Activated CD8-positive, alpha-beta T cell treated with anti-CD3 and anti-CD28 coated beads, Interleukin-2, amount 10 ng/mL, durations not matched to agents 7 days and 5 days (primary cell): ENCODE measurements around the gene TGFBI. TPM values are rescaled to one million over a fixed set of nuclear protein-coding genes. Genes with fewer than 3 reads are reported as not detected.

ENCODE experiments used
- ATAC-seq: fragments of 150-1000 bp; cut with Tn5 transposase; one replicate; pipeline ENCODE4 v1.10.0; 2021; ENCODE audit warnings: moderate library complexity
- CTCF ChIA-PET: fragments of 350-600 bp; sonication (Branson Sonifier 250); formaldehyde crosslinking; loops from one replicate; lab custom pipeline; 2021; ENCODE audit warnings: antibody characterized with exemption; lab: Charles Lee
- POLR2A ChIA-PET: fragments of 350-600 bp; sonication (Branson Sonifier 250); formaldehyde crosslinking; loops from one replicate; lab custom pipeline; 2021; ENCODE audit warnings: antibody characterized with exemption; lab: Charles Lee
- DNase-seq: peaks from one replicate; pipeline ENCODE4 v3.0.0-alpha.2; 2020
- H3K27ac Mint-ChIP-seq: one replicate; pipeline ENCODE4 v1.8.0; 2021; ENCODE audit warnings: mild to moderate bottlenecking, mixed read lengths
- H3K27me3 Mint-ChIP-seq: one replicate; pipeline ENCODE4 v1.8.0; 2021; ENCODE audit warnings: low read depth, mixed read lengths
- H3K36me3 Mint-ChIP-seq: one replicate; pipeline ENCODE4 v1.8.0; 2021; ENCODE audit warnings: low read depth, mixed read lengths
- H3K4me1 Mint-ChIP-seq: one replicate; pipeline ENCODE4 v1.8.0; 2021; ENCODE audit warnings: low read depth, mixed read lengths
- H3K4me3 Mint-ChIP-seq: one replicate; pipeline ENCODE4 v1.8.0; 2021; ENCODE audit warnings: mild to moderate bottlenecking, mixed read lengths
- H3K9me3 Mint-ChIP-seq: one replicate; pipeline ENCODE4 v1.8.0; 2022; ENCODE audit warnings: mixed read lengths; ENCODE audit not compliant: insufficient read depth
- total RNA-seq, 2 experiments: library from RNA; stranded (reverse); gene quantifications; one replicate each; pipeline ENCODE4 v1.2.3, GENCODE V29; 2021

The TGFBI gene
- total RNA-seq, 2 experiments from 2014 or later: not detected

DNA sequence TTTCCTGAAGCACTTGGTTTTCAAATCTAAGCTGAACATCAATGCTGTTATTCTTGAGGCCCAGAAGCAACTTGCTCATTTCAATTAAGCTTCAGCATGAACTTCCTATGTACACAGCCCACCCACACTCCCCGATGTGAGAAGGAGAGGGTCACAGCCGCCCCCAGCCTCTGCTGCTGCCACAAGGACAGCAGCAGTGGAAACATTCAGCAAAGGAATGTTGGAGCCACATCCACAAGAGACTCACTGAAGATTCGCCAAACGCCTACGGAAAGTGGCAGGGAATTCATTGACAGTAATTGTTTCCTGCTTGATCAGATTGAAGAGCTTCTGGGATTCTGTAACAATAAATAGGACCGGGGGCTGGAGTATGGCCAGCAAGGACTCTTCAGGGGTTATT, 2.9 kb downstream of the TGFBI start:
- DNase-seq (no peak), ATAC-seq (no peak)
- ChIA-PET POLR2A (no interaction called here), CTCF (no interaction called here)
- Mint-ChIP-seq H3K9me3 (no peaks in the 10 kb centered on the region), H3K4me1 (peaks cover 12% of the 10 kb centered on the region), H3K36me3 (no peaks in the 10 kb centered on the region), H3K27me3 (peaks cover 24% of the 10 kb centered on the region), H3K27ac (no peak overlapping the region), H3K4me3 (no peak overlapping the region)

DNA sequence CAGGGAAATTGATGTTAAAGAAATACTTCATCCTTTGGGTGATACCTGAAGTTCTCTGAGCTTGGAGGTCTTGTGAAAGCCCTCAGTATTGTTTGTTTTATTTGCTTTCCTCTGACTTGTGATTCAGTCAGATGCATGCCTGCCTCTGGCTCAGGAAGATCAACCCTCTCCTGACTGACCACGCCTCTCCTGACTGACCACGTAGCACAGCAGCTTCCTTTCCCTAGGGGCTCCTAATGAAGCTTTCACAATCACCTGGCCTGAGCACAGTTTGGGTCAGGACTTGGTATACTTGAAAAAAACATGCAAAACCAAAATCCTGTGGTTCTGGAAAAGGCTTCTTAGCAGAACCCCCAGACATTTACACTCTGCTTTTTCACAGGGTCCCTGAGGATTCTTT, 3.8 kb downstream of the TGFBI start:
- no peaks in the 10 kb centered on the region for H3K36me3 Mint-ChIP-seq
- ATAC-seq (no peak), DNase-seq (no peak)
- H3K9me3 Mint-ChIP-seq: no peaks in the 10 kb centered on the region
- no peak overlapping the region for H3K27ac Mint-ChIP-seq
- CTCF ChIA-PET: interaction anchor here (0.6 kb wide), 1 partner anchor 146 kb away, joined by 3 read pairs; no protein-coding TSS in a partner anchor
- peaks cover 20% of the 10 kb centered on the region for H3K4me1 Mint-ChIP-seq
- peaks cover 16% of the 10 kb centered on the region for H3K27me3 Mint-ChIP-seq
- POLR2A ChIA-PET: no interaction called here
- no peak overlapping the region for H3K4me3 Mint-ChIP-seq

DNA sequence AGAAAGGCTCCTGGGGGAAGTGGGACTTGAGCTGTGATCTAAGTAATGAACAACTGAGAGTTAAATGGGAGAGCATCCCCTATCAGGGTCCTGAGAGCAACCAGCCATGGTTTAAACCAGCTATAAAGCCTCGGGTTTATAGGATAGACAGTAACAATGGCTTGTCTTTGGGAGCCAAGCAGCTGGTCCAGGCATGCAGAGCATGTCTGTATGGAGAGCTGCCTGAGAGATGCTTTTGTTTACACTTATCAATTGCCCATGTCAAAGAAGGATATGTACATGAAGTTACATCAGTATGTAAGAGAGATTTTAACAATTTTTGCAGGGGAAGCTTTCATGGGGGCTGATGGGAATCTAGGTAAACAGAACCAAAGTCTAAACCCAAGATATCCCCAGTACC, 4.4 kb downstream of the TGFBI start:
- ATAC-seq (no peak), DNase-seq (no peak)
- peaks cover 9% of the 10 kb centered on the region for H3K27me3 Mint-ChIP-seq
- H3K27ac Mint-ChIP-seq: no peak overlapping the region
- ChIA-PET CTCF (no interaction called here), POLR2A (no interaction called here)
- no peak overlapping the region for H3K4me3 Mint-ChIP-seq
- no peaks in the 10 kb centered on the region for H3K36me3 Mint-ChIP-seq
- H3K9me3 Mint-ChIP-seq: no peaks in the 10 kb centered on the region
- H3K4me1 Mint-ChIP-seq: peaks cover 24% of the 10 kb centered on the region

DNA sequence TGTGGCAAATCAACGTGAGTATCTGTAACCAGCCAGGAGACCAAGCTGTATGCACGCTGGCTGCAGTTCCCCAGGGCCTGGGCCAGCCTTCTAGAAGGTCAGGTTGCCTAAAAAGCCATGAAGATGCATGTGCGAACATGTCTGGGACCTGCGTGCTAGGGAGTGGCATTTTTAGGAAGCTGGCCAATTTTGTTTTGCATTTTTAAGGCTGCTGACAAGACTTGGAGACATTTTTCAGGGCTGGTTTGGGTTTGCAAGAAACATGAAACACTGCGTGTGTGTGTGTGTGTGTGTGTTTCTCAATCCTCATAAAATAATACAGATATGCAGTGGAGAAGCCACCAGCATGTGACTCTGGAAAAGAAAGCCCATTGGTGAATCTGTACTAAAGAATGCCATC, 5.1 kb downstream of the TGFBI start:
- Mint-ChIP-seq H3K4me1 (peaks cover 24% of the 10 kb centered on the region), H3K9me3 (no peaks in the 10 kb centered on the region), H3K27me3 (peaks cover 7% of the 10 kb centered on the region), H3K27ac (no peak overlapping the region), H3K36me3 (no peaks in the 10 kb centered on the region), H3K4me3 (no peak overlapping the region)
- ATAC-seq (no peak), DNase-seq (no peak)
- ChIA-PET CTCF (no interaction called here), POLR2A (no interaction called here)

DNA sequence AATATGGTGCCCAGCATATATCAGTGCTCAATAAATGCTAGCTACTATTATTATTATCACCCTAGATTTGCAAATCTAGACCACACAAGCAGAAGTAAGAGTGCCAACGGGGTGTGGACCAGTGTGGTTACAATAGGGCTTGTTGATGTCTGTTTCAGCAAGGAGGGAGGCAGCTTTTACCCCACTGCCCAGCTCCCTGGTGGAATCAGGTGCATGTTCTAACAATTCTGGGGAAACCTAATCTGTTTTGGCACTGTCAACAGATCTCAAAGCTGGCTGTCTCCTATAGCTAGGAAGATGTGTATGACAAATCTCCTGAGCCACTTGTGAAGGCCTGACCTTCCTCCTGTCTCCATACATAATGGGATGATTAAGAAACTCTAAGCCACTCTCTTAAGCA, 5.7 kb downstream of the TGFBI start:
- Mint-ChIP-seq H3K27me3 (peaks cover 7% of the 10 kb centered on the region), H3K36me3 (no peaks in the 10 kb centered on the region), H3K4me3 (no peak overlapping the region), H3K4me1 (peaks cover 24% of the 10 kb centered on the region), H3K9me3 (no peaks in the 10 kb centered on the region), H3K27ac (no peak overlapping the region)
- CTCF ChIA-PET: no interaction called here
- no peak for ATAC-seq
- DNase-seq: no peak
- POLR2A ChIA-PET: no interaction called here

DNA sequence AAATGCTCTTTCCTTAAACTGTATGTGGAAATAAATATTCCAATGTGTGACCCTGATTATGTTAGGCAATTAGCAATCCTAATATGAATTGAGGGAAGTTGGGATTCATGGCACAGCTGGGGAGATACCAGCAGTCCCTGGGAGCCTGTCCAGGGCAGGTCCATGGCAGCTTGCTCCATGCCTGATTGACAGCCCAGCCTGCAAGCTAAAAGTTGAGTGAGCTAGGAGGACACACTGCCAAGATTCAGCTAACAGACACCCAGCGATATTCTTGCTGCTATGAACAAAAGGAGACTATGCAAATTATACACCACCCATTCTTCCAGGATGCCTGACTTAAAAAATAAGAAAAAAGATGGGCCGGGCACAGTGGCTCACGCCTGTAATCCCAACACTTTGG, 6.2 kb downstream of the TGFBI start:
- H3K36me3 Mint-ChIP-seq: no peaks in the 10 kb centered on the region
- ATAC-seq: no peak
- ChIA-PET CTCF (no interaction called here), POLR2A (no interaction called here)
- no peak overlapping the region for H3K4me3 Mint-ChIP-seq
- H3K27ac Mint-ChIP-seq: no peak overlapping the region
- H3K4me1 Mint-ChIP-seq: peaks cover 24% of the 10 kb centered on the region
- DNase-seq: no peak
- peaks cover 7% of the 10 kb centered on the region for H3K27me3 Mint-ChIP-seq
- H3K9me3 Mint-ChIP-seq: no peaks in the 10 kb centered on the region

DNA sequence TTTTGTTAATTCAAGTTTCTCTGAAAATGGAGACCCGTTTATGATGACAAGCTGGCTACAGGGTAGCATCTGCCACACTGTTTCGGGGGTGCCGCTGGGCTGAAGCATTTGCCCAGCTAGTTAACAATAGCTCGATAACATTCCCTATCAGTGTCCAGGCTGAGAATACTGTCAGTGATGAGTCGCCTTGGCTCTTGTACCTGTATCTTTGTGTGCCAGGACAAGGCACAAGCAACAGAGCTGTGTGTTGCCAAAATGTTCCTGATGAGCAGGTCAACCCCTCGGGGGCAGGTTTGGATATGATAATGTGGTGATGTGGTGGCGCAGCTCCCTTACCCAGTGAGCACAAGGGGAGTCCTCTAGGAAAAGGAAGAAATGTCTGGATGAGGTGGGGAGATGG, 7.0 kb downstream of the TGFBI start:
- peak overlapping the region; percentile 74 for H3K27ac Mint-ChIP-seq
- no peaks in the 10 kb centered on the region for H3K27me3 Mint-ChIP-seq
- H3K4me1 Mint-ChIP-seq: peaks cover 24% of the 10 kb centered on the region
- DNase-seq: no peak
- ATAC-seq: no peak
- CTCF ChIA-PET: no interaction called here
- no peaks in the 10 kb centered on the region for H3K9me3 Mint-ChIP-seq
- H3K4me3 Mint-ChIP-seq: no peak overlapping the region
- no peaks in the 10 kb centered on the region for H3K36me3 Mint-ChIP-seq
- POLR2A ChIA-PET: no interaction called here

DNA sequence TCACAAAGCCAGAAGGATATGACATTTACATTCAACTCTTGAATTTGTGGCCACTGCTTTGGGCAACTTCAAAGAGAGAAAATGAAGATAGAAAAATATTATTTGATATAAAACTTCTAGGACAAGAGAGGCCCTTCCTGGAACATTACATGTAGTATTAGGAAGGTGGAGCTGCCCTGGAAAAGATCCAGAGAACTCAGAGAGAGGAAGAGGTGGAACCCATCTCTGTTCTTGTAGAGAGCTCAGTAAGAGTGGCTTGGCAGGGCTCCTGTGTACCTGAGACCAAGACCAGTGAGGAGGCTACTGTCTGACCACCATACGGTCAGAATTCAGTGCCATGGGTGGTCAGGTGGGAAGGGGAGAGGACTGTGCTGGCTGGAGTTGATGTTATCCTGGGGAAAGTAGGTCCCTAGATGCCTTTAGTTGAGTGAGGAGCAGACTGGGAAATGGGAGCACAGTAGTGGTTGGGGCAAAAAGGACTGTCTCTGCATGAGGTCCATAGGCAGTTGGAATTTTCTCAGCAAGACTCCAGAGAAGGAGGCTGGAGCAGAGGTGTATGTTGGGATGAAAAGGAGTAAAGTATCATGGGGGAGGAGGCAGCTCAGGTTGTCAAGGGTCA, 7.6 kb downstream of the TGFBI start:
- ATAC-seq (no peak), DNase-seq (no peak)
- H3K27ac Mint-ChIP-seq: peak overlapping the region; percentile 83
- H3K27me3 Mint-ChIP-seq: no peaks in the 10 kb centered on the region
- ChIA-PET POLR2A (no interaction called here), CTCF (no interaction called here)
- H3K4me1 Mint-ChIP-seq: peaks cover 24% of the 10 kb centered on the region
- H3K36me3 Mint-ChIP-seq: no peaks in the 10 kb centered on the region
- no peaks in the 10 kb centered on the region for H3K9me3 Mint-ChIP-seq
- peak overlapping the region; percentile 6 for H3K4me3 Mint-ChIP-seq

DNA sequence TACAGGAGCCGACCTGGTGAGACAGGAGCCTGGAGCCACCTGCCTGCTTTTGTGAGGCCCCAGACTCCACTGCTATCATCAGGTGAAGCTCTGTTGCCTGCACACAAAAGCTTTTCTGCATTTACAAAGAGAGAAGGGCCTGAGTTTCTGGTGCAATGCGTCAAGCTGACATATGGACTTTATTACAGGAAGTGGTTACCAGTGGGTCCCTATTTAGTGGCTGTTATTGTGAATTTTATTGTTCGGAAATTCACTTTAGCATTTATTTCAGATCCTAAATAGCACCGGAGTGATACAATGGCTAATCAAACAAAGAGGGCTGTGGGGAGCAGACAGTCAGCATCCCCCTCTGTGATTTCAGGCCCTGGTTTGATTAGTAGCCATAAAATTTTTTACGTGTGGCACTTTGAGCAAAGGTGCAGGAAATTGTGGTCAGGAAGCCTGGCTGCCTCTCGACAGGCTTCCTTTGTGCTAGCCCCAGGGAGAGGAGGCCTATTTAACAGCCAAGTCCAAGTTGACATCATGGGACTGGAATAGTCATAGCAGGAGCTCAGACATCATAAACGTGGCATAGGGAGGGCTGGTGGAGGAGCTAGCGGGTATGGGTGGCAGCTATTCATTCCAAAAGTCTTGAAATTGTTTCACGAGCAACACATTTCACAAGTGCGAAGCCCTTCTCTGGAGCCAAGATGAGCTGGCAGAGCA, 8.4 kb downstream of the TGFBI start:
- peak overlapping the region; percentile 83 for H3K27ac Mint-ChIP-seq
- peaks cover 25% of the 10 kb centered on the region for H3K4me1 Mint-ChIP-seq
- ChIA-PET CTCF (interaction anchor here (0.7 to 1.5 kb wide), 3 partner anchors 25 to 136 kb away, joined by 3 read pairs; no protein-coding TSS in a partner anchor), POLR2A (interaction anchor here (0.6 to 1.0 kb wide), 2 partner anchors 37 to 89 kb away, joined by 3 read pairs; no protein-coding TSS in a partner anchor)
- H3K36me3 Mint-ChIP-seq: no peaks in the 10 kb centered on the region
- H3K27me3 Mint-ChIP-seq: no peaks in the 10 kb centered on the region
- ATAC-seq (peak; percentile 68), DNase-seq (peak; percentile 51)
- no peaks in the 10 kb centered on the region for H3K9me3 Mint-ChIP-seq
- peak overlapping the region; percentile 6 for H3K4me3 Mint-ChIP-seq

DNA sequence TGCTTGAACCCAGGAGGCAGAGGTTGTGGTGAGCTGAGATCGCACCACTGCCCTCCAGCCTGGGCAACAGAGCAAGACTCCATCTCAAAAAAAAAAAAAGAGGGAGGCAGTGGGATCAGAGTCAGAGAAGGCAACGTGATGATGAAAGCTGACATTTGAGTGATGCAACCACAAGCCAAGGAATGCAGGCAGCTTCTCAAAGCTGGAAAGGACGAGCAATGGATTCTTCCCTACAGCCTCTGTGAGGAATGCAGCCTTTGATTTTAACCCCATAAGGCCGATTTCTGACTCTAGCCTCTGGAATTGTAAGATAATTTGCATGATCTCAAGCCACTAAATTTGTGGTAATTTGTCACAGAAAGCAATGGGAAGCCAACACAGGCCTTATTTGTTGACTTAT, 9.8 kb downstream of the TGFBI start:
- CTCF ChIA-PET: interaction anchor here (1.5 kb wide), 1 partner anchor 23 kb away, joined by 3 read pairs; no protein-coding TSS in a partner anchor

DNA sequence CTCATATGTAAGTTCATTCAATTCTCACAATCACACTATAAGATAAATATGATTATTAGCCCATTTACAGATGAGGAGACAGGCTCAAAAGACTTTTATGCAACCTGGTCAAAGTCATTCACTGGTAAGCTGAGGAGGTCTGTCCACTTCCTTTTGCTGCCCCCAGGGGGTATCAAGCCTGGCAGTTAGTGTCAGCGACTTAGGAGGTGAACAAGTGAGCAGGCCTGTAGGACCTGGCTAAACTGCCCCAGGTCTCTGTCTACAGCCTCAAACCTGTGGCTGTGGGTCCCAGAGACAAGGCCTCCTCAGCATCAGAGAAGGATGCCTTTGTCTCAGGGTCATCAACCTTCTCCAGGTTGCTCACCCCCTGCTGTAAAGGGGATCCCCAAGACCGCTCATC, 10.4 kb downstream of the TGFBI start:
- Mint-ChIP-seq H3K4me3 (no peak overlapping the region), H3K36me3 (no peaks in the 10 kb centered on the region), H3K4me1 (peaks cover 31% of the 10 kb centered on the region), H3K27me3 (no peaks in the 10 kb centered on the region), H3K27ac (no peak overlapping the region), H3K9me3 (no peaks in the 10 kb centered on the region)
- POLR2A ChIA-PET: no interaction called here
- CTCF ChIA-PET: no interaction called here
- DNase-seq: no peak
- no peak for ATAC-seq

More for the DNA sequence above, 9.8 kb downstream of the TGFBI start:
- peaks cover 31% of the 10 kb centered on the region for H3K4me1 Mint-ChIP-seq
- H3K27me3 Mint-ChIP-seq: no peaks in the 10 kb centered on the region
- no peak for ATAC-seq
- no peaks in the 10 kb centered on the region for H3K36me3 Mint-ChIP-seq
- no peak overlapping the region for H3K4me3 Mint-ChIP-seq
- no peaks in the 10 kb centered on the region for H3K9me3 Mint-ChIP-seq
- H3K27ac Mint-ChIP-seq: no peak overlapping the region
- no peak for DNase-seq
- POLR2A ChIA-PET: no interaction called here

DNA sequence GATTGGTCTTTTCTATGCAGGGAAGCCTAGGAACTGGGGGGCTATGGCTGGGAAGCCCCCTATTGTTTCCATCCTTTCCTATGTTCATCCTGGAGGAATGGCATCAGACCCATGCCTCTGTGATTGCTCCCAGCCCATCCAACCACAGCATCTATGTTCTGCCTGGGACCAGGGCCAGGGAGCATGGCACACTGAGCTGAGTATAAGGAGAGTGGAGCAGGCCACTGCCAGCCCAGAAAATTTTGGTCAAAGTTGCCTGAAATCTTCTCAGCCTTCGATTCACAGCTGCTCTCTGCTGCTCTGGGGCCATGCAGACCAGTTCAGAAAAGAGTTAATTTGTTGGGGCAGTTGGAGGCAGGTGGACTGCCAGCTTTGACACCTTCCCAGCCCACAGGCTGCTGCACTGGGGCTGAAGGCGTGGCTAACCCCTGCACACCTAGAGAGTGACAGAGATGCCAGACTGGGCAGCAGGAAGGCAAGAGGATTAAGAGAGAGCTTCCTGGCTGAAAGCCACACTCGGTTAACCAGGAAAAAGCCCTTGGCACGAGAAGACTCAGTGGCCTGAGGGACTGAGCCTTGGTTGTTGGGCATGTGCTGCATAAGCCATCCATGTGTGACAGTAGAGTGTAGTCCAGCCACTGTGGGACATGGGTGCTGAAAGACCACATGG, 12.1 kb downstream of the TGFBI start:
- H3K4me1 Mint-ChIP-seq: peaks cover 29% of the 10 kb centered on the region
- no peak overlapping the region for H3K4me3 Mint-ChIP-seq
- no peak overlapping the region for H3K27ac Mint-ChIP-seq
- H3K36me3 Mint-ChIP-seq: no peaks in the 10 kb centered on the region
- no peak for ATAC-seq
- POLR2A ChIA-PET: no interaction called here
- DNase-seq: no peak
- CTCF ChIA-PET: no interaction called here
- no peaks in the 10 kb centered on the region for H3K27me3 Mint-ChIP-seq
- no peaks in the 10 kb centered on the region for H3K9me3 Mint-ChIP-seq
